HCT116 (cell line): ENCODE data around the gene PNPLA2.

ENCODE experiments used
- ATF3 ChIP-seq: IDR thresholded peaks from 2 replicates; pipeline ENCODE4 v1.6.1; 2012
- CEBPB ChIP-seq: IDR thresholded peaks from 2 replicates; pipeline ENCODE4 v1.6.1; 2012; ENCODE audit warnings: low read depth
- CTCF ChIP-seq, 3 experiments: fragments of 200-600 bp in 1 of 3; sonication (generic) in 1 of 3; IDR thresholded peaks in 2 of 3; conservative IDR thresholded peaks in 1 of 3; 2 replicates each; pipeline ENCODE4 v1.5.1; 2012 to 2017; ENCODE audit warnings: low read depth in 2 of 3, low read length in 2 of 3, antibody characterized with exemption in 1 of 3, borderline replicate concordance in 1 of 3, control low read depth in 1 of 3, mild to moderate bottlenecking in 1 of 3, mixed read lengths in 1 of 3, mixed run types in 1 of 3, moderate library complexity in 1 of 3; ENCODE audit not compliant: insufficient read depth in 1 of 3
- EZH2 ChIP-seq: fragments of 200-600 bp; sonication (generic); IDR thresholded peaks from 2 replicates; pipeline ENCODE4 v1.6.1; 2017; ENCODE audit warnings: antibody characterized with exemption, mixed run types
- EZH2phosphoT487 ChIP-seq: fragments of 200-600 bp; IDR thresholded peaks from 2 replicates; pipeline ENCODE4 v1.6.1; 2018; ENCODE audit warnings: antibody characterized with exemption, borderline replicate concordance
- JUND ChIP-seq: IDR thresholded peaks from 2 replicates; pipeline ENCODE4 v1.6.1; 2012
- POLR2A ChIP-seq: IDR thresholded peaks from 2 replicates; pipeline ENCODE4 v1.7.0; 2011; ENCODE audit warnings: borderline replicate concordance; ENCODE audit not compliant: insufficient read depth, insufficient read length; ENCODE audit errors: extremely low read depth
- POLR2AphosphoS5 ChIP-seq: IDR thresholded peaks from 2 replicates; pipeline ENCODE4 v1.6.1; 2011; ENCODE audit warnings: mild to moderate bottlenecking, low read depth, low read length, moderate library complexity
- RAD21 ChIP-seq: IDR thresholded peaks from 2 replicates; pipeline ENCODE4 v1.6.1; 2012; ENCODE audit warnings: low read depth, mild to moderate bottlenecking
- REST ChIP-seq: IDR thresholded peaks from 2 replicates; pipeline ENCODE4 v1.6.1; 2012; ENCODE audit warnings: low read depth
- TCF7L2 ChIP-seq: IDR thresholded peaks from 2 replicates; pipeline ENCODE4 v1.7.0; 2011; ENCODE audit warnings: borderline replicate concordance, inconsistent platforms; ENCODE audit not compliant: insufficient read depth, insufficient read length; ENCODE audit errors: extremely low read depth
- YY1 ChIP-seq: IDR thresholded peaks from 2 replicates; pipeline ENCODE4 v1.6.1; 2011; ENCODE audit warnings: low read length, low read depth, moderate library complexity, mild to moderate bottlenecking; ENCODE audit not compliant: insufficient replicate concordance; ENCODE audit errors: extremely low read depth
- ZNF274 ChIP-seq: fragments of 200-500 bp; sonication (Bioruptor generic); IDR thresholded peaks from 2 replicates; pipeline ENCODE4 v1.6.1; 2014; ENCODE audit warnings: mild to moderate bottlenecking, low read depth, low read length, inconsistent platforms

GRCh38 chr11:789943-790342 is 28.8 kb upstream of the PNPLA2 start, which contains the start of gene CEND1:
- TF ChIP-seq CTCF (IDR thresholded peaks at IDR 0.05 in 2 of 3, conservative IDR thresholded peaks at IDR 0.05 in 1 of 3; ENCODE audit: borderline replicate concordance in 1 of 3, insufficient read depth in 1 of 3, low read depth in 2 of 3, low read length in 2 of 3), result no peak
- TF ChIP-seq CEBPB, result no peak
- no peak for TF ChIP-seq REST
- no peak for TF ChIP-seq JUND
- no peak for TF ChIP-seq EZH2phosphoT487
- TF ChIP-seq TCF7L2, result no peak
- TF ChIP-seq YY1, result no peak
- no peak for TF ChIP-seq POLR2A
- no peak for TF ChIP-seq POLR2AphosphoS5
- no peak for TF ChIP-seq ATF3
- no peak for TF ChIP-seq ZNF274
- no peak for TF ChIP-seq EZH2
- TF ChIP-seq RAD21, result no peak
